NB4 (cell line): Measurements from ENCODE around the gene TPSD1.
"Not testable (repeated sequence)": the region's sequence is repeated elsewhere in the genome, so short reads cannot be mapped to it uniquely, and the experiment has no call there.

ENCODE experiments used
- DNase-seq: peaks from one replicate; pipeline ENCODE4 v3.0.0; 2010; ENCODE audit warnings: low read depth
- H3K4me3 ChIP-seq: one replicate; pipeline ENCODE4 v1.5.1; 2011; ENCODE audit warnings: mild to moderate bottlenecking, low read depth, low read length, moderate library complexity
- MYC ChIP-seq: IDR thresholded peaks from 2 replicates; pipeline ENCODE4 v1.6.1; 2011; ENCODE audit warnings: low read depth, low read length
- POLR2A ChIP-seq: IDR thresholded peaks from 2 replicates; pipeline ENCODE4 v1.6.1; 2011; ENCODE audit warnings: mild to moderate bottlenecking; ENCODE audit not compliant: insufficient read length; ENCODE audit errors: extremely low read depth
- TF ChIP-seq, protein P1 (sequence below): IDR thresholded peaks from one replicate; pipeline ENCODE4 v1.5.1; 2012; ENCODE audit warnings: low read depth, low read length
- TF ChIP-seq, protein P2 (sequence below): IDR thresholded peaks from 2 replicates; pipeline ENCODE4 v1.6.1; 2011; ENCODE audit warnings: low read depth, low read length

The TPSD1 gene

DNA sequence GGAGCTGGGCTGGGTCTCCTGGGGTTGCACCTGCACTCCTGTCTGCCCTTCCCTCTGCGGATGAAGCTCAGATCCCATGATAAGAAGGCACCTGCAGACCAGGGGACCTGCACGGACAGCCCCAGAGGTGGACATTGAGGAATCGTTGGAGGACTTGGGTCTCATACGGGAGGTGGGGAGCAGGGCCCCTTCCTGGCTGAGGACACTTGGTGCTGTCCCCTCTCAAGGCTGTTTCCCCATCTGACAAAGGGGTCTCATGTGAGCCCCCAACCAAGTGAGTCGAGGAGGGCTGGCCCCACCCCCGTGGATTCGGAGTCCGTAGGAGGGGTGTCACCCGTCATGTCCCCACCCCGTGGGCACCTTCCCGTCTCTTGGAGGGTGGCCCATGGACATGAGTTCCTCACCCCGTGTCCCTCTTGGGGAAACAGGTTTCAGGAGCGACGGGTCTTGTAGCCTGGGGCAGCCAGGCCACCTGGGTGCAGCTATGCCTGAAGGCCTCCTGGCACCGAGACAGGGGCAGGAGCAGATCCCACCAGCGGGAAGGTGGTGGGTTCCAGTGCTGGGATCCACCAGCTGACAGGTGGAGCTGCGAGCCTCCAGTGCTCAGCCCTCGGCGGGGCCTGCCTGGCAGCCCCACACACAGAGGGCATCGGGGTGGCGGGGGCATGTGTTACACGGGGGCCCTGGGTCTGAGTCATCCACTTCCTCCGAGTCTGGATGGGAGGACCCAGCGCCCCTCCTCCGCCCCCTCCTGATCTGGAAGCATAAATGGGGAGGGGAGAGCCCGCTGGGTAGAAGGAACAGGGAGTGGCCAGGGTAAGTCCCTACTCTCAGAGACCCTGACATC is at the start of gene TPSD1:
TSS of gene TPSD1 (plus strand) at position 794 of the 847 bp plus-strand sequence. CDS start 212 bp downstream, outside the sequence.
- not testable (repeated sequence) for H3K4me3 ChIP-seq
- peak; percentile 28 for DNase-seq

DNA sequence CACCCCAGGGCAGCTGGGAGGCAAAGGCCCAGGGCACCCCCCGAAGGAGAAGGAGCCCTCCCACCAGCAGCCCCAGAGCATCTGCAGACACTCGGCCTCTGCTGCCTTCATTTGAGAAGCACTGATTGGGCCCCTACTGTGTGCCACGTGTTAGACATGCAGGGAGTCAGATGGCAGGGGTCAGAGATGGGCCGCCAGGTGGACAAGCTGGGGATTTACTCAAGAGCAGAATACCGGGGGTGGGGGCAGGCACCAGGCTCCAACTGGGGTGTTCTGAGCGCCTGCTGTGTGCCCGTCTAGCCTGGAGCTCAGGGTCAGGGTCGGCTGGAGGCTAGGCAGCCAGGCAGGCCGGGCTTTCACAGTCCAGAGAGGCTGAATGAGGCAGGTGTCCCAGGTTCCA is 49.5 kb upstream of the TPSD1 start:
- H3K4me3 ChIP-seq = no peak overlapping the region
- TF ChIP-seq, protein P1, sequence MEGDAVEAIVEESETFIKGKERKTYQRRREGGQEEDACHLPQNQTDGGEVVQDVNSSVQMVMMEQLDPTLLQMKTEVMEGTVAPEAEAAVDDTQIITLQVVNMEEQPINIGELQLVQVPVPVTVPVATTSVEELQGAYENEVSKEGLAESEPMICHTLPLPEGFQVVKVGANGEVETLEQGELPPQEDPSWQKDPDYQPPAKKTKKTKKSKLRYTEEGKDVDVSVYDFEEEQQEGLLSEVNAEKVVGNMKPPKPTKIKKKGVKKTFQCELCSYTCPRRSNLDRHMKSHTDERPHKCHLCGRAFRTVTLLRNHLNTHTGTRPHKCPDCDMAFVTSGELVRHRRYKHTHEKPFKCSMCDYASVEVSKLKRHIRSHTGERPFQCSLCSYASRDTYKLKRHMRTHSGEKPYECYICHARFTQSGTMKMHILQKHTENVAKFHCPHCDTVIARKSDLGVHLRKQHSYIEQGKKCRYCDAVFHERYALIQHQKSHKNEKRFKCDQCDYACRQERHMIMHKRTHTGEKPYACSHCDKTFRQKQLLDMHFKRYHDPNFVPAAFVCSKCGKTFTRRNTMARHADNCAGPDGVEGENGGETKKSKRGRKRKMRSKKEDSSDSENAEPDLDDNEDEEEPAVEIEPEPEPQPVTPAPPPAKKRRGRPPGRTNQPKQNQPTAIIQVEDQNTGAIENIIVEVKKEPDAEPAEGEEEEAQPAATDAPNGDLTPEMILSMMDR = no peak
- TF ChIP-seq, protein P2, sequence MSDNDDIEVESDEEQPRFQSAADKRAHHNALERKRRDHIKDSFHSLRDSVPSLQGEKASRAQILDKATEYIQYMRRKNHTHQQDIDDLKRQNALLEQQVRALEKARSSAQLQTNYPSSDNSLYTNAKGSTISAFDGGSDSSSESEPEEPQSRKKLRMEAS = no peak
- TF ChIP-seq POLR2A (no peak), MYC (no peak)
- no peak for DNase-seq

DNA sequence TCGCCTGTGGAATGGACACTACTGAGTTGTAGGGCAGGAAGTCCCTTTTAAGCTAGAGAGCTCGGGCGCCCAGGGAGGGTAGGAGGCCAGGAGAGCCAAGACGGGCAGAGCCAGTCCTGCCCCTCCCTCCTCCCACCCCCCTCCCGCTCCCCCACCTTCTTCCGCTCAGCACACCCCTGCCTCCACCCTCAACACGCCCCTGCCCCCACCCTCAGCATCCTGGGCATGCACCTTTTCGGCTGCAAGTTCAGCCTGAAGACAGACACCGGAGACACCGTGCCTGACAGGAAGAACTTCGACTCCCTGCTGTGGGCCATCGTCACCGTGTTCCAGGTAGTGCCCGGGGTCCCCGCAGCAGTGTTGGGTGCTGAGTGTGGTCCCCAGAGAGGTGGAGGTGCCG is 49.1 kb upstream of the TPSD1 start:
- TF ChIP-seq, protein P2 = no peak
- H3K4me3 ChIP-seq = no peak overlapping the region
- DNase-seq = no peak

DNA sequence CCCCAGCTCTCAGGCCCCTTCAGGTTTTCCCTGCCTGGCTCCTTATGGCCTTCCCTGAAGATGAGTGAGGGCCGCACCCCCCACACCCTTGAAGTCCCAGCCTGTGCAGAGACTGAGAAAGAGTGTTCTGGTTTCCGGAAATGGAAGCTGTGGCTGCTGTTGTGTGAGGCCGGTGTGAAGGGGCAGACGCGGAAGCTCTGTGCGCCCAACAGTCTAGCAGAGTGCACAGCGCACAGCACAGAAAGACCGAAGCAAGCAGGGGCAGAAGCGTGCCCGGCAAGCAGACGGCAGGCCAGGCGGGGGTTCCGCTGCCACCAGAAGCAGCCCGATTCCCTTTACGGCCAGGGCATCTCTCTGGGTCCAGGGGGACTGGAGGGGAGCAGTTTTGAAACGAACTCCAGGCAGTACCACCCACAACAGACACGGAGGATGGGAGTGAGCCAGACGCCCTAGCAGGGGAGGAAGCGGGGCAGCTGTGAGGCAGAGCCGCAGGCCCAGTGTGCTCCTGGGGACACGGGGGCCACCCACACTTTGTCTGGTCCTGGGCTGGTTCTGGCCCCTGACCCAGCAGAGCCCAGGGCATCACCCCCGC is 47.5 kb upstream of the TPSD1 start:
- H3K4me3 ChIP-seq = no peak overlapping the region
- TF ChIP-seq MYC (peak; percentile 30; the same call in 1 of the 2 replicates), POLR2A (peak; percentile 18)
- TF ChIP-seq, protein P2 = peak; percentile 12; the same call in 1 of the 2 replicates
- TF ChIP-seq, protein P1 = no peak
- DNase-seq = peak; percentile 58

DNA sequence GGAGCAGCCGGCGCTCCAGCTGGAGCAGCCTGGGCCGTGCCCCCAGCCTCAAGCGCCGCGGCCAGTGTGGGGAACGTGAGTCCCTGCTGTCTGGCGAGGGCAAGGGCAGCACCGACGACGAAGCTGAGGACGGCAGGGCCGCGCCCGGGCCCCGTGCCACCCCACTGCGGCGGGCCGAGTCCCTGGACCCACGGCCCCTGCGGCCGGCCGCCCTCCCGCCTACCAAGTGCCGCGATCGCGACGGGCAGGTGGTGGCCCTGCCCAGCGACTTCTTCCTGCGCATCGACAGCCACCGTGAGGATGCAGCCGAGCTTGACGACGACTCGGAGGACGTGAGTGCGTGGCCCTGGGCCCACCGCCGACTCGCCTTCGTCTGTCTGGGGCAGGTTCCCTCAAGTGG is 46.8 kb upstream of the TPSD1 start:
- no peak for DNase-seq
- H3K4me3 ChIP-seq = no peak overlapping the region
- TF ChIP-seq, protein P1 = no peak
- no peak for TF ChIP-seq MYC
- TF ChIP-seq, protein P2 = no peak
- no peak for TF ChIP-seq POLR2A

DNA sequence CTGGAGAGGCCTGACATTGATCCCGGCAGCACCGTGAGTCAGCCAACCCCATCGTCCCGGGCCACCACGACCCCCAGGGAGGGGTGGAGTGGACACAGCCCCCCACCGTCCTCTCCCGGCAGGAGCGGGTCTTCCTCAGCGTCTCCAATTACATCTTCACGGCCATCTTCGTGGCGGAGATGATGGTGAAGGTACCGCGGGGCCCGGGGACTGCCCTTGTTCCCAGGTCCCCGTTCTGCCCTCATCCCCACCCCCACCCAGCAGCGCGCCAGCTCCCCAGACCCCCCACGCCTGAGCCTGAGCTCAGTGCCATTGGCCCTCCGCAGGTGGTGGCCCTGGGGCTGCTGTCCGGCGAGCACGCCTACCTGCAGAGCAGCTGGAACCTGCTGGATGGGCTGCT is 45.4 kb upstream of the TPSD1 start:
- no peak overlapping the region for H3K4me3 ChIP-seq
- no peak for TF ChIP-seq POLR2A
- TF ChIP-seq, protein P1 = no peak
- TF ChIP-seq, protein P2 = no peak
- no peak for TF ChIP-seq MYC
- no peak for DNase-seq
